ENCODE measurements around the gene SNX25.

Gene SNX25

DNA sequence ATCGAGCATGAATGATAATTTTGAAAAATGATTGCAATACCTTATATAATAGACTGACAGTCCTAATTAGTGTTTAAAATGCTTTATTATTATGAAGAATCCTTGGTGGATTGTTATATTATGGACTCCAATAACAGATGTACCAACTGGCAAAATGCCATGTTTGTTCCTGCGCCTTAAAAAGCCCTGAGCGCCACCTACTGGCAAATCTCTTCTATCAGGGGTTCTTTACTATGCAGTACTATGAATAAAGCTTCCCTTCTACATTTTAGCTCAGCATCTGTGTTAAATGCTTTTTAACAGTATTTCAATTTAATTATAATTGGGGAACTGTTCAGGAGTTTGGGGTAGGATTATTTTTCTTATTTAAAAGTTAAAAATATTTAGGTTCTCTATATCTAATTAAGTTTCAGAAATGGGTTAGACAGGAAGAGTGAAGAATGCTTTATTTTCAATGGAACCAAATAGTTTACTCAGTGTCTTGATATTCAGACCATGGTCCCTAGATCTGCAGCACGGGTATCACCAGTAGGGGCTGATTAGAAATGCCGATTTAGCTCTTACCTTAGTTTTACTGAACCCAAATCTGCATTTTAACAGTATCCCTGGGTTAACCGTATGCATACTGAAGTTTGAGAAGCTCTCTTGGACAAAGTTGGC lies 25.6 kb upstream of the SNX25 start:
- Histone ChIP-seq H3K36me3 (ENCODE audit: insufficient read depth, insufficient read length, low read length) (no peaks in the 10 kb centered on the region), H3K4me3 (ENCODE audit: insufficient read length, low read depth) (no peak overlapping the region), H3K9me3 (ENCODE audit: insufficient read depth, low read length) (no peaks in the 10 kb centered on the region), H3K4me1 (ENCODE audit: insufficient read depth, insufficient read length) (no peaks in the 10 kb centered on the region), H3K27me3 (ENCODE audit: insufficient read depth, insufficient read length) (no peaks in the 10 kb centered on the region), H3K9ac (ENCODE audit: insufficient read length, low read depth) (no peak overlapping the region)
- peak; percentile 52 for DNase-seq (ENCODE audit: low read depth, low spot score)
- TF ChIP-seq SUZ12 (IDR thresholded peaks at IDR 0.05; ENCODE audit: extremely low read depth, insufficient read depth, insufficient read length) (no peak), ZNF274 (IDR thresholded peaks at IDR 0.05; ENCODE audit: low read depth, low read length) (no peak), YY1 (IDR thresholded peaks at IDR 0.05; ENCODE audit: insufficient read depth, insufficient read length) (no peak)

DNA sequence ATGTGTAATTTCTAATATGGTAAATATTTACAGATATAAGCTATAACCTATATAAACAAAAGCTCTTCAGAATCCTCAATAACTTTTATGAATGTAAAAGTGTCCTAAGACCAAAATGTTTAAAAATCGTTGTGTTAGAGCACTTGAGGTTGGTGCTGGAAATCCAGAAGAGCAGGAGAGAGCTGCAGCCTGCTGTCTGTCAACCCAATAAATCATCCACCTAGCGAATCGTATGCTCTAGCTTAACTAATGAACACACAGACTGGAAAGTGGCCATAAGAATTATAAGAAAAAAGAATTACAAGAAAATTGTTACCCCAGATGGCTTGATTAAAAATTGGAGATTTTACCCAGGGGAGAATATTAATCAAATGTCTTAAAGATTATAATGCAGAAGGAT lies 22.6 kb upstream of the SNX25 start:
- Histone ChIP-seq H3K9ac (ENCODE audit: insufficient read length, low read depth) (no peak overlapping the region), H3K36me3 (ENCODE audit: insufficient read depth, insufficient read length, low read length) (peaks cover 20% of the 10 kb centered on the region), H3K27me3 (ENCODE audit: insufficient read depth, insufficient read length) (no peaks in the 10 kb centered on the region), H3K4me1 (ENCODE audit: insufficient read depth, insufficient read length) (no peaks in the 10 kb centered on the region), H3K9me3 (ENCODE audit: insufficient read depth, low read length) (no peaks in the 10 kb centered on the region), H3K4me3 (ENCODE audit: insufficient read length, low read depth) (no peak overlapping the region)
- DNase-seq (ENCODE audit: low read depth, low spot score): no peak
- TF ChIP-seq ZNF274 (IDR thresholded peaks at IDR 0.05; ENCODE audit: low read depth, low read length) (no peak), SUZ12 (IDR thresholded peaks at IDR 0.05; ENCODE audit: extremely low read depth, insufficient read depth, insufficient read length) (no peak), YY1 (IDR thresholded peaks at IDR 0.05; ENCODE audit: insufficient read depth, insufficient read length) (no peak)

DNA sequence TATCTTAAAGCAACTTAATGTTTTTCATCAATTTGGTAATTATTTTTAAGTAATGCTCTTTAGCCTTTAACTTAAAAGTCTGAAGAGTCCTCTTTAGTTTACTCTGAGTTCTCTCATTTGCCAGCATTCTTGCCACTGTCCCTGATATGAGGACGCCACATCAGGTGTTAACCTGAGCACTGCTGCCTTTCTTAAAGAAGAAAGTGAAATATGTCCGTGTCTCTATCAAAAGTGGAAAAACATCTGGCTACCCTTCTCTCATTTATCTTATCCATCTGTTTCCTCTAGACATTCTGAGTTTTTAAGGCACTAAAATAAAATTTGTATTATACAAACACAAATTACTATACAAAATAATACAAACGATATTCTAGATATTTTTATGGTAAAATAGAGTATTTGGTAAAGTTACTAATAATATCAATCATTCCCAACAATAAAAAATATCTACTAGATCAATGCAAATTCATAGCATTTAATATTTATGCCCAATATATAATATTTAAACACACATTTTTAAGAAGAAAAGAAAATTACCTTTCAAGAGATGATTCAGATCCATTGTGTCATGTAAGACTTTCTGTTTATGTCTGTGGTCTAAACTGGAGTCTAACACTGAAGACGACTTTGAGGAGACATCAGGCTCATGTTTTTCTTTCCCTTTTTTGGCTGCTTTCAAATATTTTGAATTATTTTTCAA lies 19.6 kb upstream of the SNX25 start:
- Histone ChIP-seq H3K36me3 (ENCODE audit: insufficient read depth, insufficient read length, low read length) (peaks cover 20% of the 10 kb centered on the region), H3K9me3 (ENCODE audit: insufficient read depth, low read length) (no peaks in the 10 kb centered on the region), H3K9ac (ENCODE audit: insufficient read length, low read depth) (no peak overlapping the region), H3K4me3 (ENCODE audit: insufficient read length, low read depth) (no peak overlapping the region), H3K4me1 (ENCODE audit: insufficient read depth, insufficient read length) (no peaks in the 10 kb centered on the region), H3K27me3 (ENCODE audit: insufficient read depth, insufficient read length) (no peaks in the 10 kb centered on the region)
- TF ChIP-seq SUZ12 (IDR thresholded peaks at IDR 0.05; ENCODE audit: extremely low read depth, insufficient read depth, insufficient read length) (no peak), YY1 (IDR thresholded peaks at IDR 0.05; ENCODE audit: insufficient read depth, insufficient read length) (no peak), ZNF274 (IDR thresholded peaks at IDR 0.05; ENCODE audit: low read depth, low read length) (no peak)
- DNase-seq (ENCODE audit: low read depth, low spot score): no peak

DNA sequence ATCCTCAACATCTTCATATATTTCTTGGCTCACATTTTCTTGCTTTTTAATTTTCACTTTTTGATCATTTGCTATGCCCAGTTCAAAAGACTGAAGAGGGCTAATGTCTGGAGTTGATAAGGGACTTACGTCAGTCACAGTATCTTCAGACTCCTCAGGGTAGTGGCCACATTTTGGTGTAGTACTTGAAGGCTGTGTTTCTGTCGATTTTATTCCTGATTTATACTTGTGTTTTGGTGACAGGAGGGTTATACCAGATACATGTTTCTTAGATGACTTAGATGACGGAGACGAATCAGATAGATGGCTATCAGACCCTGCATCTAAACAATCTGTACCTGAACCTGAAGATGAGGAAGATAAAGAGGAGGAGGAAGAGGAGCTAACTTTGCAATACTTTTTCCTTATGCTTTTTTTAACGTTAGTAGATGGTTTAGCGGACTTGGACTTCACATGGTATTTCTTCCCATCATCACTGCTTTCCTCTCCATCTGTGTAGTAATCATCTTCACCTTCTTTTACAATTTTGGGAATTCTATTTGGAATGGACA lies 19.0 kb upstream of the SNX25 start:
- DNase-seq (ENCODE audit: low read depth, low spot score): no peak
- TF ChIP-seq ZNF274 (IDR thresholded peaks at IDR 0.05; ENCODE audit: low read depth, low read length): no peak
- TF ChIP-seq YY1 (IDR thresholded peaks at IDR 0.05; ENCODE audit: insufficient read depth, insufficient read length): no peak
- no peak for TF ChIP-seq SUZ12 (IDR thresholded peaks at IDR 0.05; ENCODE audit: extremely low read depth, insufficient read depth, insufficient read length)

DNA sequence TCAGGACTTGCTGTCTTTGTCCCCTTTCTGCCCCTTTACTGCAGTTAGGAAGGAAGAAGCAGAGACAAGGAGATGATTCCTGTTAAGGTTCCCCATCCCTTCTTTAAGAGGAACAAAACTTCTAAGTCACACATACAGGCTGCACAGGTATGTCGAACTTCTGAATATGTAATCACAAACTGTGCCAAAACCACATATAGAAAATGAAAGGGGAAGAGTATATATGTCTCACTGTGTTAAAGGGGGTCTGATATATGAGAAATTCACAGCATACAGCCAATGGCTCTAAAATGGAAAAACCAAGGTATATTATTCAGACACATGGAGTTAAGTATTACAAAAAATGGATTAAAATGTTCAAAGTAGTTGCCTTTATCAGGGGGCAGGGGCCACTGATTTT lies 17.3 kb upstream of the SNX25 start:
- no peak for TF ChIP-seq ZNF274 (IDR thresholded peaks at IDR 0.05; ENCODE audit: low read depth, low read length)
- no peak for TF ChIP-seq SUZ12 (IDR thresholded peaks at IDR 0.05; ENCODE audit: extremely low read depth, insufficient read depth, insufficient read length)
- no peaks in the 10 kb centered on the region for H3K4me1 ChIP-seq (ENCODE audit: insufficient read depth, insufficient read length)
- no peak overlapping the region for H3K9ac ChIP-seq (ENCODE audit: insufficient read length, low read depth)
- no peak overlapping the region for H3K4me3 ChIP-seq (ENCODE audit: insufficient read length, low read depth)
- no peak for DNase-seq (ENCODE audit: low read depth, low spot score)
- peaks cover 20% of the 10 kb centered on the region for H3K36me3 ChIP-seq (ENCODE audit: insufficient read depth, insufficient read length, low read length)
- no peaks in the 10 kb centered on the region for H3K27me3 ChIP-seq (ENCODE audit: insufficient read depth, insufficient read length)
- H3K9me3 ChIP-seq (ENCODE audit: insufficient read depth, low read length): no peaks in the 10 kb centered on the region

More for the DNA sequence above, 19.0 kb upstream of the SNX25 start:
- H3K27me3 ChIP-seq (ENCODE audit: insufficient read depth, insufficient read length): no peaks in the 10 kb centered on the region
- H3K4me3 ChIP-seq (ENCODE audit: insufficient read length, low read depth): no peak overlapping the region
- H3K9me3 ChIP-seq (ENCODE audit: insufficient read depth, low read length): no peaks in the 10 kb centered on the region
- peaks cover 20% of the 10 kb centered on the region for H3K36me3 ChIP-seq (ENCODE audit: insufficient read depth, insufficient read length, low read length)
- H3K4me1 ChIP-seq (ENCODE audit: insufficient read depth, insufficient read length): no peaks in the 10 kb centered on the region
- no peak overlapping the region for H3K9ac ChIP-seq (ENCODE audit: insufficient read length, low read depth)

DNA sequence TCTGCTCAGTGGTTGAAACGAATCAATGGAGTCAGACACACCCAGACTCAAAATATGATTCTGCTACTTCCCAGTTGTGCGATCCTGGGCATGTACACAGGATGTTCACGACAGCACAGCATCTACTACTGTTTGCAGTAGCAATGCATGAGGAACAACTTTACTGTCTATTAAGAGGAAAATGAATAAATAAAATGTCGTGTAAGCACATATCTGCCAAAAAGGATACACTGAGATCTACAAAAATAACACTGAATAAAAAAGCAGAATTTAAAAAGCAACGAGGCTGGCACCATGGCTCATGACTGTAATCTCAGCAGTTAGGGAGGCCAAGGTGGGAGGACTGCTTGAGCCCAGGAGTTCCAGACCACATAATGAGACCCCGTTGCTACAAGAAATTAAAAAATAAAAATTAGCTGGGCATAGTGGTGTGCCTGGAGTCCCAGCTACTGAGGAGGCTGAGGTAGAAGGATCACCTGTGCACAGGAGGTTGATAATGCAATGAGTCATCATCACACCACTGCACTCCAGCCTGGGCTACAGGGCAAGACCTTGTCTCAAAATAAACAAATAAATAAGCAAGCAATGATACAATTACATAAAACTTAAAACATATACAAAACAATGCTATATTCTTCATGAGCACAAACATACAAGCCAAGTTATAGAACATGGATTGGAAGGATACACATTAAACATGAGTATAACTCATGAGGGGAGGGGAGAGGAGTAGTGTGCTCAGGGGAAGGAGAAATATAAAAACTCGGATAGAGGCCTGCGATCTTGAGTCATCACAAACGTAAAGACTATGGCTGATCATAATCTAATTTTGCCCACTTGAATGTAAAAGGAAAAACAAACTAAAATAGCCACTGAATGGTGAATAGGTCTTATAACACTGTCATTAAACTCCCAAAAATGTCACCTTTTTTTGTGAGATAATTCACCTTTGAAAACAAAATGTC lies 14.2 kb upstream of the SNX25 start:
- peaks cover 6% of the 10 kb centered on the region for H3K36me3 ChIP-seq (ENCODE audit: insufficient read depth, insufficient read length, low read length)
- no peak overlapping the region for H3K9ac ChIP-seq (ENCODE audit: insufficient read length, low read depth)
- no peaks in the 10 kb centered on the region for H3K9me3 ChIP-seq (ENCODE audit: insufficient read depth, low read length)
- no peaks in the 10 kb centered on the region for H3K4me1 ChIP-seq (ENCODE audit: insufficient read depth, insufficient read length)
- H3K27me3 ChIP-seq (ENCODE audit: insufficient read depth, insufficient read length): no peaks in the 10 kb centered on the region
- no peak overlapping the region for H3K4me3 ChIP-seq (ENCODE audit: insufficient read length, low read depth)
- TF ChIP-seq YY1 (IDR thresholded peaks at IDR 0.05; ENCODE audit: insufficient read depth, insufficient read length) (no peak), ZNF274 (IDR thresholded peaks at IDR 0.05; ENCODE audit: low read depth, low read length) (no peak)
- no peak for DNase-seq (ENCODE audit: low read depth, low spot score)

Data from NT2/D1 (cell line).